COLO668 (cell line): ENCODE measurements around the gene PSD.

Experiments
- DNase-seq: peaks from one replicate; lab custom pipeline; 2025; ENCODE audit not compliant: unreplicated experiment; lab: John Stamatoyannopoulos, UW

PSD gene

DNA sequence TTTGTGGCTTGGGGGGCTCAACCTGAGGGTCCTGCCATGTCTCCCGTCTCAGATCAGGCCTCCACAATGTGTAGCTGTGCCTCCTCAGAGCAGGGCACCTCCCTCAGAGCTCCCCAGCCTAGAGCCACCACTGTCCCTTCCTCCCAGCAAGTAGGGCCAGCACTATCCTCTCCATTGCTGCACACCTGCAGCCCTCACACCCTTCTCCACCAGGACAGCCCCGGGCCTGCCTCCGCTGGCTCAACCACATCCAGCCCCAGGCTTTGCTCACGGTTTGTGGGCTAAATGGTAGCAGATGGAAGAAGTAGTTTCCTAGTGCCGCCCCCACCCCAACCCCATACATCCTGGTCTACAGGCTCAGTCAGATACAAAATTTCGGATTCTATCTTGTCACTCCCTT lies 13.0 kb downstream of the PSD start:
- DNase-seq, result no peak

DNA sequence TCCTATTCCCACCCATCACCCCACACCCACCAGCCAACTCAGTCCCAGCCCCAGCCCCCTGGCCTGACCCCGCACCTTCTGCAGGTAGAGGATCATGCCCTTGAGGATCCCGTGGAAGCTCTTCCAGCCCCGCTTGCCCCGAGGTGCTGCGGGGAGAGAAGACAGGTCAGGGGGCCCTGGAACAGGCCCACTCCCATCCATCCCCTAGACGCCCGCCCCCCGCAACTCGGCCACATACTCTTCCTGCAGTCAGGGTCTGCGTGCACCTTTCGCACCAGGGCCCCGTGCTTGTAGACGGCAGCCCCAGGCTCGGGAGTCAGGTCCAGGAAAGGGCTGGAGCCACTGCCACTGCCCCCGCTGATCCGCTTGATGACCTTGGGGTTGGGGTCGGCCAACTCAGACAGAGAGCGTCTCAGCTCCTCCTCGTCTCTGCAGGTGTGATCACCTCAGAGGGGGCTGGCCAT lies 13.4 kb downstream of the PSD start:
- no peak for DNase-seq

DNA sequence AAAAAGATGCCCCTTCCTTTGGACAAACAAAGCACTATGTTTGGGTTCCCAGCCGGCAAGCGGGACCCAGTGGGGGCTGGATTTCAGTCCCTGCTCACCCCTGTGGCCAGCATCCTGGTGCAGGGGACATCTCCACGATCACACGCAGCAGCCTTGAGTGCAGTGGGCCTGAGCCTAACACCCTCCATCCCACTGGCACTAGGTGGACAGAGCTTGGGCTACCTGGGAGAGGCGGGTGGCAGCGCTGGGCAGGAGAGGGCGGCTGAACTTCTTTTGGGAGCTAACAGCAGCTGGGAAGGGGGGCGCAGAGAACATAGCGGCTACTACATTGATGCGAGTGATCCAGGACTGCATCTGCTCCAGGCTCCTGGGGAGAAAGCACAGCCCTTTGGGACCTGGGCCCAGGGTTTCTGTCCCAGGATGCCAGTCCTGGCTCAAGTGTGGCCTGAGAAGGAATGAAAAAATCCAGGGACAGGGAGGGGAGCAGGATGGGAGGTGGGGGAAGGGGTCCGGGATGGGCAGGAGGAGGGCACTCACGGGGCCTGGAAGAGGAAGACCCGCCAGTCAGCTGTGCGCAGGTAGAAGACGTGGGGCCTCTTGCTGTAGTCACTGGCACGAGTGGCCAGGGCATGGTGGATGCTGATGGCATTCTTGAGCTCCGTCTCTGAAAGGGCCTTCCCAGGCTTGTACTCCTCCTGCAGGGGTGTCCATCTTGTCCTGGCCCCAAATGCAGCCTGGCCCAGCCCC lies 14.1 kb downstream of the PSD start:
- DNase-seq, result no peak

DNA sequence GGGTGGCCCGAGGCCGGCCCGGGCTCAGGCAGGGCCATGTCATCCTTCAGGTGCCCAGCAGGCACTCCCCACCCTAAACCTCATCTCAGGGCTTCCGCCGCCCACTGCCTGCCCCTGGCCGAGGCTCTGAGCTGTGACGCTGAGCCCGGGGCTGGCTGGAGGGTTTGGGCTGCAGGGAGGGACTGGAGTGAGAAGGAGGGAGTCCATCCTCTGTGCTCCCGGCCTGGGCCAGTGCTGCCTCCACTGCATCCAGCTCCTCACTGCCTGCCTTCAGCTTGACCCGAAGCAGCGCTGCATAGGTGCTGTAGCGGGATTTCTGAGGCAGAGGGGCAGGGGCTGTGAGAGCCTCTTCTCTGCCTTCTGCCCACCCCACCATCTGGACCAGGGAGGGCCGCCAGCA lies 15.5 kb downstream of the PSD start:
- no peak for DNase-seq

DNA sequence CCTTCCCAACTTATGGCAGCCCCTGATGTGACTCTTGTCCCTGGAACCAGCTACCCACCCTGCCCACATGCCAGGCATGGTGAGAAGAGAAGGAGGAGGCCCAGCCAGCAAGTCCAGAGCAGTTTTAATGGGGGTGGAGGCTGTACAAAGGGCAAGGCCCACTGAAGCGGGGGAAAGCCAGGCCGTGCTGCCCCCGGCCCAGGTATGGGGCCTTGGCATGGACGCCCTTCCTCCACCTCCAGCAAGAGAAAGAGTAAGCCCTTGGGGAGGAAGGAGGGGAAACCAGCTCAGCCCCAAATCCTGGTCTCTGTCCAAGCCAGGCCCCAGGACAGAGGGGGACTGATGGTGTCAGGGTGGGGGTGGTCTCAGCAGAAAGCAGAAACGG lies 16.1 kb downstream of the PSD start:
- DNase-seq, result no peak

DNA sequence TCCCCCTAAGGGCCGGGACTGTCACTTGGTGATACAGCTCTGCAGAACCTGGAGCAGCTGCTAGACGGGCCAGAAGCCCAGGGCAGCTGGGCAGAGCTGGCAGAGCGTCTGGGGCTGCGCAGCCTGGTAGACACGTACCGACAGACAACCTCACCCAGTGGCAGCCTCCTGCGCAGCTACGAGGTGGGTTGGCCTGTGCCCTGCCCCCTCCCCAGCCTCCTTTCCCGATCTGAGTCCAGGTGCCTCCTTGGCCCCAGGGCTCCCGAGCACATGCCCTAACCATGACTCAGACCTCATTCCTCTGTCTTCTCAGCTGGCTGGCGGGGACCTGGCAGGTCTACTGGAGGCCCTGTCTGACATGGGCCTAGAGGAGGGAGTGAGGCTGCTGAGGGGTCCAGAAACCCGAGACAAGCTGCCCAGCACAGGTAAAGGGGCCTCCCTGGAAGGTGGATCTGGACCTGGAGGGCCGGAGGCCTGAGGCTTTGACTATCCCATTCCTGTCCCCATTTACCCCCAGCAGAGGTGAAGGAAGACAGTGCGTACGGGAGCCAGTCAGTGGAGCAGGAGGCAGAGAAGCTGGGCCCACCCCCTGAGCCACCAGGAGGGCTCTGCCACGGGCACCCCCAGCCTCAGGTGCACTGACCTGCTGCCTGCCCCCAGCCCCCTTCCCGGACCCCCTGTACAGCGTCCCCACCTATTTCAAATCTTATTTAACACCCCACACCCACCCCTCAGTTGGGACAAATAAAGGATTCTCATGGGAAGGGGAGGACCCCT lies 16.7 kb downstream of the PSD start:
- DNase-seq, result no peak

DNA sequence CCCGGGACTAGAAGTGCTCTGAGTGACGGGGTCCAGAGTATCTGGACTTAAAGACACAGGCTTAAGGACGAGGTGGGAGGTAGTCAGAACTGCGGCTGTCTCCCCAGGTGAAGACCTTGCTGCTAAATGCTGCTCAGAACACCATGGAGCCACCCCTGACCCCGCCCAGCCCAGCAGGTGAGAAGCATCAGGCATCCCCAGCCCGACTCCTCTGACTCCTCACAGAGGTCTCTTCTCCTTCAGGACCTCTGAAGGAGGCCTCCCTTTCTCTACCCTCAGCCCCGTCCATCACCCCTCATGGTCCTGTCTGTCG lies 17.3 kb downstream of the PSD start:
- no peak for DNase-seq

DNA sequence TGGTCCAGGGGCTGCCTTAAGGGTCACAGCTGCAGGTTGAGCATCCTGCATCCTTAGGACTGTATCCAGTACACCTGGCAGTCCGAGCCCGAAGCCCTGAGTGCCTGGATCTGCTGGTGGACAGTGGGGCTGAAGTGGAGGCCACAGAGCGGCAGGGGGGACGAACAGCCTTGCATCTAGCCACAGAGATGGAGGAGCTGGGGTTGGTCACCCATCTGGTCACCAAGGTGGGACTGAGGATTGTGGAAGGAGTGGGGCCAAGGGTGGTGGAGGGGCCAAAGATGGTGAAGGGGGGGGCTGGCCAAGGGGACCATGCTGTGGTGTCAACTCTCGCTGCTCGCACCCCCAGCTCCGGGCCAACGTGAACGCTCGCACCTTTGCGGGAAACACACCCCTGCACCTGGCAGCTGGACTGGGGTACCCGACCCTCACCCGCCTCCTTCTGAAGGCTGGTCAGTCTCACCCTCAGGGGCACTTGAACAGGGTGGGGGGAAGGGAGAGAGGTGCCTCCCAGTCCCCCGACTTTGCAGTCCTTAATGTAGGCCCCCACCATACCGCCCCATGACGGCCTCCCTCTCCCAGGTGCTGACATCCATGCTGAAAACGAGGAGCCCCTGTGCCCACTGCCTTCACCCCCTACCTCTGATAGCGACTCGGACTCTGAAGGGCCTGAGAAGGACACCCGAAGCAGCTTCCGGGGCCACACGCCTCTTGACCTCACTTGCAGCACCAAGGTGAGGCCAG lies 17.8 kb downstream of the PSD start:
- no peak for DNase-seq

DNA sequence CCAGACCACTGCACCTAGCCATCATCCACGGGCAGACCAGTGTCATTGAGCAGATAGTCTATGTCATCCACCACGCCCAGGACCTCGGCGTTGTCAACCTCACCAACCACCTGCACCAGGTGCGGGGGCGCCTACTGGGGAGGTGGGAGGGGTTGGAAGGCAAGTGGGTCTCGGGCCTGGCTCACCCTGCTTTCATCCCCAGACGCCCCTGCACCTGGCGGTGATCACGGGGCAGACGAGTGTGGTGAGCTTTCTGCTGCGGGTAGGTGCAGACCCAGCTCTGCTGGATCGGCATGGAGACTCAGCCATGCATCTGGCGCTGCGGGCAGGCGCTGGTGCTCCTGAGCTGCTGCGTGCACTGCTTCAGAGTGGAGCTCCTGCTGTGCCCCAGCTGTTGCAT lies 18.5 kb downstream of the PSD start:
- peak; percentile 43 for DNase-seq

DNA sequence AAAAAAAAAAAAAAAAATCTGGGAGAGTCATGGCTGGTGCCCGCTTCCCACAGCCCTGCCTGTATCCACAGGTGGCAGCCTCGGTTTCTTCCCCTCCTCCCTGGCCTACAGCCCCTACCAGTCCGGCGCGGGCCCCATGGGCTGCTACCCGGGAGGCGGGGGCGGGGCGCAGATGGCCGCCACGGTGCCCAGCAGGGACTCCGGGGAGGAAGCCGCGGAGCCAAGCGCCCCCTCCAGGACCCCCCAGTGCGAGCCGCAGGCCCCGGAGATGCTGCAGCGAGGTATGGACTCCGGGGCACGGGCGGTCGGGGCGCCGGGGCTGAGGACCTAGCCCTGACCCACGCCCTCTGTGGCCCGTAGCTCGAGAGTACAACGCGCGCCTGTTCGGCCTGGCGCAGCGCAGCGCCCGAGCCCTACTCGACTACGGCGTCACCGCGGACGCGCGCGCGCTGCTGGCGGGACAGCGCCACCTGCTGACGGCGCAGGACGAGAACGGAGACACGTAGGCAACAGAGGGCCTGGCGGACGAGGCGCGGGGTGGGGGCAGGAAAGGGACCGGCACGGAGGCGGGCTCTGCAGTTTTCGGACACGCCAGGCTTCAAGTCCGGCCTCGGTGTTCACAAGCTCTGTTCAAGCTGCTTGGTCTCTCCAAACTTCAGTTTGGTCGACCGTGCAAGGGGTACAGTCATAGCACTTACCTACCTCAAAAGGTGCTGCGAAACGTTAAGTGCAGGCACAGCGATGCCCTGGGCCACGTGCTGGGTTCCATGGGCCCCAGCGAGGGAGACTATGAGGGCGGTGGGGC lies 19.2 kb downstream of the PSD start:
- DNase-seq, result peak; percentile 86

DNA sequence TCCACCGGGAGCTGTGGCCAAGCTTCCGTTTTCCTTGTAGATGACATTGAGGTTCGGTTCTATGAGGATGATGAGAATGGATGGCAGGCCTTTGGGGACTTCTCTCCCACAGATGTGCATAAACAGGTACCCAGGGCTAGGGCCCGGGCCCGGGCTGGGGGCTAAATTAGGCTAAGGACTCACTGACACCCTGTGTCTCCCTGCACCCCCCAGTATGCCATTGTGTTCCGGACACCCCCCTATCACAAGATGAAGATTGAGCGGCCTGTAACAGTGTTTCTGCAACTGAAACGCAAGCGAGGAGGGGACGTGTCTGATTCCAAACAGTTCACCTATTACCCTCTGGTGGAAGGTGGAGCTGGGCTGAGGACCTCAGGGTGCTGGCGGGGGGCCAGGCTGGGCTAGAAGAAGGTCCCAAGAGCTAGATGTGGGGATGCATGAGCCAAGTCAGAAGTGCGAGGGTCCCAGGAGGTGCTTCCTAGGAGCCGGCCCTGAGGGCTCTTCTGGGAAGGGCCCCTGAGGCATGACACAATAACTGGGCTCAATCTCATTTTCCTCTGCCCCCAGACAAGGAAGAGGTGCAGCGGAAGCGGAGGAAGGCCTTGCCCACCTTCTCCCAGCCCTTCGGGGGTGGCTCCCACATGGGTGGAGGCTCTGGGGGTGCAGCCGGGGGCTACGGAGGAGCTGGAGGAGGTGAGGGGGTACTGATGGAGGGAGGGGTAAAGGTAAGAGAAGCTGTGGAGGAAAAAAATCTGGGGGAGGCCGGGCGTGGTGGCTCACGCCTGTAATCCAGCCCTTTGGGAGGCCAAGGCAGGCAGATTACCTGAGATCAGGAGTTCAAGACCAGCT lies 20.2 kb downstream of the PSD start:
- DNase-seq, result no peak

DNA sequence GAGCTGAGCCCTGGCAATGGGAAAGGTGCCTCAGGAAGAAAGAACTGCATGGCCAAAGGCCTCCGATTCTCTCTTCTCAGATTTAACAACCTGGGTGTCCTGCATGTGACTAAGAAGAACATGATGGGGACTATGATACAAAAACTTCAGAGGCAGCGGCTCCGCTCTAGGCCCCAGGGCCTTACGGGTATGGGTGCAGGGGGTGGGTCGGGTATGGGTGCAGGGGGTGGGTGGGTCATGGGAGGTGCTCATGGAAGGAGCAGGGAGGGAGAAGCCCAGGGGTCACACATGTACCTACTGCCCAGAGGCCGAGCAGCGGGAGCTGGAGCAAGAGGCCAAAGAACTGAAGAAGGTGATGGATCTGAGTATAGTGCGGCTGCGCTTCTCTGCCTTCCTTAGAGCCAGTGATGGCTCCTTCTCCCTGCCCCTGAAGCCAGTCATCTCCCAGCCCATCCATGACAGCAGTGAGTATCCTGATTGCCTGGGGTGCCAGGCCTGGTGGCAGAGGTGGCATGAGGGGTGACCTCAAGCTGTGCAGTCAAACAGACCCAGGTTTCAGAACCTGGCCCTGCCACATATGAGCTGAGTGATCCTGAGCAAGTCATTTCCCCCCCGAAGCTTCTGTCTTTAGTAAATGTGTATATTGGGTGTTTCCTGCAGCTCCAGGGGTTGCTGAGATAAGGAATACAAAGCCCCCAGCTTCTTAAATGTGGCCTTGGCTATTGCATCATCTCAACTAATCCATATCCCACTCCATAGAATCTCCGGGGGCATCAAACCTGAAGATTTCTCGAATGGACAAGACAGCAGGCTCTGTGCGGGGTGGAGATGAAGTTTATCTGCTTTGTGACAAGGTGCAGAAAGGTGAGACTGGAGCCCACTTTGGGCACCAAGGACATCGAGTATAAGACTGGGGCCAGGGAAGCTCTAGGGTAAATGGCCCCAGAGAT lies 21.1 kb downstream of the PSD start:
- DNase-seq, result no peak

DNA sequence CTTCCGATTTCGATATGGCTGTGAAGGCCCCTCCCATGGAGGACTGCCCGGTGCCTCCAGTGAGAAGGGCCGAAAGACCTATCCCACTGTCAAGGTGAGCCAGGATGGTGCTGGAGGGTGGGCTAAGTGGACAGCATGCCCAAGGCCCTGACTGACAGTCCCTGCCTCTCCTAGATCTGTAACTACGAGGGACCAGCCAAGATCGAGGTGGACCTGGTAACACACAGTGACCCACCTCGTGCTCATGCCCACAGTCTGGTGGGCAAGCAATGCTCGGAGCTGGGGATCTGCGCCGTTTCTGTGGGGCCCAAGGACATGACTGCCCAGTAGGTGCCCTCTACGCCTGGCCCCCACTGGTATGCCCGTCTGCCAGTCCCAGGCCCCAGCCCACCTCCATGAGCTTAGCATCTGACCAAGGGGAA lies 21.8 kb downstream of the PSD start:
- DNase-seq, result no peak

DNA sequence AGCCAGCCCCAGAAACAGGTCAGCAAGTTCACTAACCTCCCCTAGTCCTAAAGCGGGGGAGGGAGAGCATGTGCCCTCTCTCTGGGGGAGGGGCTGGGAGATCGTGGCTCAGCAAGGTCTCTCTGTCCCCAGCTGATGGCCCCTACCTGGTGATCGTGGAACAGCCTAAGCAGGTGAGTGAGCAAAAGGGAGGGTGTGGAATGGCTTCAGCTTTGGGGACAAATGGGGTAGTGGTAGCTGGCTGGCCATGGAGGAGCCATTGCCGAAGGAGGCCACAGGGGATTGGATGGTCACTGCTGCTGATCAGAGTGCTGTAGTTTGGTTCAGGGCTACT lies 22.3 kb downstream of the PSD start:
- no peak for DNase-seq

DNA sequence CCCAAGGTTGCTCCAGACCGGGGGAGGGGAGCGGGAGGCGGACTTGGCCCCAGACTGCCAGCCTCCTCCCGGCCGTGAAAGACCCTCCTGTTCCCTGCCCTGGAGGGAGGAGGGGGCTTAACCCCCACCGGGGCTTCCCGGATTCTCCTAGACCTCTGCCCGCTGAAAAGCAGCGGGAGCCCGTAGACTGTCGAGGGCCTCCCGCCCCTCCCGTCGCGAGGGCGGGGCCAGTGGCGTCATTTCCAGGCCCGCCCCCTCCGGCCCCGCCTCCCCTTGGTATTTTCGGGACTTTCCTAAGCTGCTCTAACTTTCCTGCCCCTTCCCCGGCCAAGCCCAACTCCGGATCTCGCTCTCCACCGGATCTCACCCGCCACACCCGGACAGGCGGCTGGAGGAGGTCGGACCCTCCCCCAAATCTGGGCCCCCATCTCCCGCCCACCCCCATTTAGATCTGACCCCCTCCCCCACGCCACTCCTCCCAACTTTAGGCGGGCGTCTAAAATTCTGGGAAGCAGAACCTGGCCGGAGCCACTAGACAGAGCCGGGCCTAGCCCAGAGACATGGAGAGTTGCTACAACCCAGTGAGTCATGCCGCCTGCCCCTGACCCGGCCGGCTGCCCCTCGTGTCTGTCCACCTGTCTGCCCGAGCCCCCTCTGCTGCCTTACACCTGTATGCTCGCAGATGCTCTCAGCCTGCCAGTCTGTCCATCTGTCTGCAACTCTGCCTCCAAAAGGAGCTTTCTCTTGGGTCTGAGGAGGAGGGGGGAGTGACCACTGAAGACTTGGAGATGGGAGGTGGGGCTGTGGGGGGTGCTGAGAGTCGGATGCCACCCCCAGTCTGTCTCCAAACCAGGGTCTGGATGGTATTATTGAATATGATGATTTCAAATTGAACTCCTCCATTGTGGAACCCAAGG lies 22.9 kb downstream of the PSD start, which contains the start of gene NFKB2:
Gene NFKB2 (plus strand): TSS at position 306 of the 917 bp plus-strand sequence. CDS start 255 bp downstream, at position 561.
- DNase-seq, result peak; percentile 84

DNA sequence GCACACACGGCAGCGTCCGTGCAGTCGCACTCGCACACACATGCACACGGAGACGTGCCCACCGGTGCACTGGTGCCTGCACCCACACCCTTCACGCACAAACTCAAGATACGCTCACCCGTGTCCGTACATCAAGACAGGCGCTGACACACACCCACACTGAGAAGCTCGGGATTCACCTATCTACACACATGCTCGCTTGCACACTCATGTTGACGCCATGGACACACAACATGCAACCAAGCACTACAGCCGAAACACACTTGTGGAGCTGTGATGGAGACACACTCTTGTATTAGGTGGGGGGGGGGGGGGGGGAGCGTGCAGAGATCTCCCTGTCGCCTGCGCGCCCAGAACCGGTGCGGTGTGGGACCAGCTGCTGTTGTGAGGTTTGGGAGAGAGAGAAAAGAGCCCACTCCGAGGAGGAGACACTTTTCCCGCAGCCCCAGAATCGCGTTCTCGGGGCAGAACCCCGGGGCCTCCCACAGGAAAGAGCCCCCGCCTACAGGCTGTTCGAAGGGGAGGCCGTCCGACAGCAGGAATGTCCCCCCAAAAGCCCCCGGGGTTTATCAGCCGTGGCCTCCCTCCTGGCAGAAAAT lies 23.7 kb downstream of the PSD start:
- peak; percentile 43 for DNase-seq

DNA sequence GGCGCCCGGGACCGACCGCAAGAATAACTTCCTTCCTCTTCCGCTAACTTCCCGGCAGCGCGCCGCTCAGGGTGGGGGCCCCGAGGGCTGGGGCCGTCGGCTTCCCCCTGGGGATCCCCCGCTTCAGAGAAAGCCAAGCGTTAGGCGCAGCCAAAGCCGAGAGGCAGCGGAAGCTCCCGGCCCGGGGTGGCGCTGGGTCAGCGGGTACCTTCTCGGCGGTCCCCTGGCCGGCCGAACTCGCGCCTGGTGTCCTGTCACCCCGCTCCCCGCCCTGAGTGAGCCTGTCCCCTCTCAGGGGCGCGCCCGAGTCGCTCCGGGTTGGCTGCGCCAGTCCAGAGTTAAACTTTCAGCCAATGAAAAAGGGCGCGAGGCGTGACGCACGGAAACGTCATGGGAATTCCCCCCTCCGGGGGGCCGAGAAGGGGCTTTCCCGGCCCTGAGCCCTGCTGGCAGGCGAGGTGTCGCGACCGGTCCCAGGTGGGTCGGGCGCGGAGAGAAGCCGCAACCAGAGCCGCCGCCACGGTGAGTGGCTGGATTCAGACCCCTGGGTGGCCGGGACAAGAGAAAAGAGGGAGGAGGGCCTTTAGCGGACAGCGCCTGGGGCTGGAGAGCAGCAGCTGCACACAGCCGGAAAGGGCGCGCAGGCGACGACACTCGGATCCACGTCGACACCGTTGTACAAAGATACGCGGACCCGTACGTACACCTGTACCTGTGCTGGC lies 24.3 kb downstream of the PSD start:
- DNase-seq, result peak; percentile 88
